Stimulated activated CD4-positive, alpha-beta T cell treated with anti-CD3 and anti-CD28 coated beads, TNF-alpha, amount 100 ng/mL, for 1 hour (primary cell): ENCODE measurements around the gene MTUS2.
"Not testable (repeated sequence)": the region's sequence is repeated elsewhere in the genome, so short reads cannot be mapped to it uniquely, and the experiment has no call there.

Experiments
- DNase-seq, 3 donors: peaks; one replicate each; pipeline ENCODE4 v3.0.0-alpha.2; 2020; ENCODE audit warnings: low read depth in 3 of 3, low spot score in 1 of 3

MTUS2 gene

GRCh38 chr13:29210676-29211075, 390.5 kb downstream of the MTUS2 start:
- DNase-seq: no peak

- DNase-seq: not testable (repeated sequence)
Observed at GRCh38 chr13:29211162-29211561, 391.0 kb downstream of the MTUS2 start.

- no peak for DNase-seq
Observed at GRCh38 chr13:29222458-29222857, 402.3 kb downstream of the MTUS2 start.

GRCh38 chr13:29224206-29224605, 404.1 kb downstream of the MTUS2 start:
- DNase-seq: no peak

GRCh38 chr13:29227576-29227975, 407.4 kb downstream of the MTUS2 start:
- no peak for DNase-seq

- DNase-seq: no peak
Observed at GRCh38 chr13:29230299-29230845, 410.2 kb downstream of the MTUS2 start.

- DNase-seq: no peak
Observed at GRCh38 chr13:29239653-29240525, 419.8 kb downstream of the MTUS2 start.

GRCh38 chr13:29254626-29255370, 434.7 kb downstream of the MTUS2 start:
- DNase-seq: no peak

GRCh38 chr13:29255567-29255966, 435.4 kb downstream of the MTUS2 start:
- no peak for DNase-seq

GRCh38 chr13:29260684-29261083, 440.5 kb downstream of the MTUS2 start:
- no peak for DNase-seq

- DNase-seq: no peak
Observed at GRCh38 chr13:29266261-29266660, 446.1 kb downstream of the MTUS2 start.

GRCh38 chr13:29266756-29267733, 446.9 kb downstream of the MTUS2 start:
- no peak for DNase-seq

- DNase-seq: no peak
Observed at GRCh38 chr13:29270271-29270985, 450.3 kb downstream of the MTUS2 start.

GRCh38 chr13:29271606-29272005, 451.5 kb downstream of the MTUS2 start:
- no peak for DNase-seq

GRCh38 chr13:29279356-29280254, 459.5 kb downstream of the MTUS2 start:
- no peak for DNase-seq

GRCh38 chr13:29281932-29282495, 461.9 kb downstream of the MTUS2 start:
- DNase-seq: no peak

- no peak for DNase-seq
Observed at GRCh38 chr13:29284726-29285125, 464.6 kb downstream of the MTUS2 start.

GRCh38 chr13:29287237-29287636, 467.1 kb downstream of the MTUS2 start:
- no peak for DNase-seq

- no peak for DNase-seq
Observed at GRCh38 chr13:29292045-29292444, 471.9 kb downstream of the MTUS2 start.
